Left lung (tissue), 10 donors: ENCODE data around the gene ZFP36L2. TPM values are rescaled to one million over a fixed set of nuclear protein-coding genes. Genes with fewer than 3 reads are reported as not detected.

Experiments used
- ATAC-seq: fragments of 200-7000 bp; cut with Tn5 transposase; one replicate; pipeline ENCODE4 v1.9.1; 2020; ENCODE audit warnings: moderate library complexity
- DNase-seq, 4 donors: peaks; one replicate each; pipeline ENCODE4 v3.0.0-alpha.2; 2013 to 2020
- H3K27ac ChIP-seq, 2 donors: fragments of 200-600 bp; sonication (generic) in 1 of 2; one replicate each; pipeline versions ENCODE4 v1.5.0 to v1.8.0; 2020 to 2021
- H3K27me3 ChIP-seq, 2 donors: fragments of 200-600 bp; sonication (generic) in 1 of 2; one replicate each; pipeline versions ENCODE4 v1.5.0 to v1.8.0; 2020 to 2021
- H3K36me3 ChIP-seq, 2 donors: fragments of 200-600 bp; sonication (generic) in 1 of 2; one replicate each; pipeline versions ENCODE4 v1.5.0 to v1.8.0; 2020 to 2021
- H3K4me1 ChIP-seq, 2 donors: fragments of 200-600 bp; one replicate each; pipeline ENCODE4 v1.8.0; 2021
- H3K4me3 ChIP-seq, 2 donors: fragments of 200-600 bp; sonication (generic) in 1 of 2; one replicate each; pipeline versions ENCODE4 v1.5.0 to v1.8.0; 2020 to 2021; ENCODE audit warnings: mild to moderate bottlenecking in 1 of 2
- H3K9me3 ChIP-seq, 2 donors: fragments of 200-600 bp; sonication (generic) in 1 of 2; one replicate each; pipeline versions ENCODE4 v1.5.0 to v1.8.0; 2020 to 2021
- CTCF ChIP-seq, 2 donors: fragments of 200-600 bp; sonication (generic) in 1 of 2; IDR thresholded peaks; one replicate each; pipeline versions ENCODE4 v1.5.0 to v1.8.0; 2021; ENCODE audit warnings: antibody characterized with exemption in 2 of 2
- intact Hi-C, 2 donors: fragments of 100-400 bp; cut with DNase I; formaldehyde crosslinking; loops; one replicate each; pipeline versions ENCODE4 v1.11.2 to v1.14.2; 2022
- polyA plus RNA-seq, 6 donors: library from polyadenylated mRNA; unstranded; fragments of 120-200 nt; gene quantifications; one replicate each; pipeline ENCODE4 v1.2.1, GENCODE V29; 2013; ENCODE audit not compliant: insufficient read length in 6 of 6
- total RNA-seq, 2 donors: library from RNA; stranded (reverse); fragmentation: NEBNext Ultra II Directional; extraction: Animal tissue kit (Norgen Biotek cat#: 25700); gene quantifications; one replicate each; pipeline ENCODE4 v1.2.1, GENCODE V29; 2021
- donor health status: DM: no; HTN: yes; CAD: no.
- donor health status: DM: no; HTN: no; CAD: no.

Gene ZFP36L2
- total and polyA plus RNA-seq, 8 donors: 72.2 to 131 (median 109) TPM

- intact Hi-C loops: no loop called here
- H3K4me3 ChIP-seq: no peak overlapping the region
- peak in 1 of 4 donors; percentile 83 for DNase-seq
- H3K27me3 ChIP-seq: no peaks in the 10 kb centered on the region
- peak; percentile 31 for ATAC-seq
- peaks cover 19 to 85% of the 10 kb centered on the region in 2 donors for H3K4me1 ChIP-seq
- TF ChIP-seq CTCF (IDR thresholded peaks at IDR 0.05): no peak
- H3K36me3 ChIP-seq: no peaks in the 10 kb centered on the region
- H3K9me3 ChIP-seq: peaks cover 0 to 11% of the 10 kb centered on the region in 2 donors
- H3K27ac ChIP-seq: peak overlapping the region; percentile 73 to 85
Measured at GRCh38 chr2:43174368-43174916, 52.0 kb downstream of the ZFP36L2 start.
